A673 (cell line): ENCODE data around the gene CDCP2.

Source experiments
- EZH2 ChIP-seq: fragments of 200-600 bp; sonication (generic); IDR thresholded peaks from 2 replicates; pipeline ENCODE4 v1.6.1; 2017; ENCODE audit warnings: borderline replicate concordance, low read depth, mild to moderate bottlenecking, mixed read lengths, antibody characterized with exemption, low read length; ENCODE audit not compliant: poor library complexity, severe bottlenecking
- TF ChIP-seq, protein P1 (sequence below): fragments of 300-800, 200-600 bp; sonication (generic); conservative IDR thresholded peaks from 2 replicates; pipeline ENCODE4 v1.5.1; 2017; ENCODE audit warnings: low read depth, mild to moderate bottlenecking, antibody characterized with exemption, low read length, moderate library complexity, mixed read lengths

DNA sequence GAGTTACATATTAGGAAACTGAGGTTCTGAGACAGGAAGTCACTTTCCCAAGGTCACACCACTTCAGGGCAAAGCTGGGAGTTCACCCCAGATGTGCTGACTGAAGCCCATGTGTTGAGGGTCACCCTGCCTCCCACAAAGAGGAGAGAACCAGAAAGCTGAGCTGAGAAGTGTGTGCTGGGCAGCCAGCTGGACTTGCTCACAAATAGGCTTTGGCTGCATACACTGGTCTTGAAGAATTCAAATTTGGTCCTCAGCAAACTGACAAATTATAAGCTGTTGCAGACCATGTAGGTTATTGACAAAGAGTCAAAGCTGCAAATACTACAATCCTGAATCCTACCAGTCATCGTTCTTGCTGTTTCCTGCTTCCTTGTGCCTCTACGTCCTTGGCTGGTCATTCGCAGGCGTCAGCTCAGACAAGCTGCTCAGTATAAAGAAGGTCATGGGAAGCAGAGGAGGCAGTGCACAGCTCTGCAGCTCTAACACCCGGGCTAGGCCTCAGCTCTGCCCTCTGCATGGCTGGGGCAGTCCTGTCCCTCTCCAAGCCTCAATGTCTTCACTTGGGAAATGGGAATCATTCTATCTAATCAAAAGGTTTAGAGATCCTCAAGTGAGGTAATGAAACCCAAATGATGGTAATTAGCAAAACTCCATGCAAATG lies 40.0 kb downstream of the CDCP2 start:
- TF ChIP-seq, protein P1, sequence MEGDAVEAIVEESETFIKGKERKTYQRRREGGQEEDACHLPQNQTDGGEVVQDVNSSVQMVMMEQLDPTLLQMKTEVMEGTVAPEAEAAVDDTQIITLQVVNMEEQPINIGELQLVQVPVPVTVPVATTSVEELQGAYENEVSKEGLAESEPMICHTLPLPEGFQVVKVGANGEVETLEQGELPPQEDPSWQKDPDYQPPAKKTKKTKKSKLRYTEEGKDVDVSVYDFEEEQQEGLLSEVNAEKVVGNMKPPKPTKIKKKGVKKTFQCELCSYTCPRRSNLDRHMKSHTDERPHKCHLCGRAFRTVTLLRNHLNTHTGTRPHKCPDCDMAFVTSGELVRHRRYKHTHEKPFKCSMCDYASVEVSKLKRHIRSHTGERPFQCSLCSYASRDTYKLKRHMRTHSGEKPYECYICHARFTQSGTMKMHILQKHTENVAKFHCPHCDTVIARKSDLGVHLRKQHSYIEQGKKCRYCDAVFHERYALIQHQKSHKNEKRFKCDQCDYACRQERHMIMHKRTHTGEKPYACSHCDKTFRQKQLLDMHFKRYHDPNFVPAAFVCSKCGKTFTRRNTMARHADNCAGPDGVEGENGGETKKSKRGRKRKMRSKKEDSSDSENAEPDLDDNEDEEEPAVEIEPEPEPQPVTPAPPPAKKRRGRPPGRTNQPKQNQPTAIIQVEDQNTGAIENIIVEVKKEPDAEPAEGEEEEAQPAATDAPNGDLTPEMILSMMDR: no peak
- no peak for TF ChIP-seq EZH2
